HUES6 (cell line): ENCODE data around the gene SEMA4F.

ENCODE experiments used
- H3K27ac ChIP-seq: 2 replicates; pipeline ENCODE4 v1.7.0; 2013; ENCODE audit warnings: low read depth, mild to moderate bottlenecking, low read length, inconsistent platforms
- H3K27me3 ChIP-seq: 2 replicates; pipeline ENCODE4 v1.6.1; 2013; ENCODE audit warnings: low read length; ENCODE audit not compliant: control insufficient read depth, insufficient read depth
- H3K36me3 ChIP-seq: 2 replicates; pipeline ENCODE4 v1.6.1; 2013; ENCODE audit warnings: low read length; ENCODE audit not compliant: control insufficient read depth, insufficient read depth
- H3K4me1 ChIP-seq: 2 replicates; pipeline ENCODE4 v1.6.1; 2013; ENCODE audit warnings: low read length; ENCODE audit not compliant: control insufficient read depth, insufficient read depth
- H3K4me3 ChIP-seq: 2 replicates; pipeline ENCODE4 v1.5.1; 2013; ENCODE audit warnings: low read depth, low read length
- H3K9ac ChIP-seq: one replicate; pipeline ENCODE4 v1.6.1; 2013; ENCODE audit warnings: mild to moderate bottlenecking, low read length
- H3K9me3 ChIP-seq: 2 replicates; pipeline ENCODE4 v1.6.1; 2013; ENCODE audit warnings: low read depth, low read length; ENCODE audit not compliant: control insufficient read depth, insufficient read depth

SEMA4F gene

GRCh38 chr2:74706741-74707140 is 52.7 kb downstream of the SEMA4F start:
- peaks cover under 1% of the 10 kb centered on the region; the same call in 1 of the 2 replicates for H3K4me1 ChIP-seq
- H3K27me3 ChIP-seq = no peaks in the 10 kb centered on the region
- H3K9me3 ChIP-seq = no peaks in the 10 kb centered on the region
- H3K36me3 ChIP-seq = no peaks in the 10 kb centered on the region
- H3K27ac ChIP-seq = no peak overlapping the region
- no peak overlapping the region for H3K9ac ChIP-seq
- no peak overlapping the region for H3K4me3 ChIP-seq

GRCh38 chr2:74707837-74708236 is 53.8 kb downstream of the SEMA4F start:
- H3K4me3 ChIP-seq = no peak overlapping the region
- no peaks in the 10 kb centered on the region for H3K36me3 ChIP-seq
- no peaks in the 10 kb centered on the region for H3K9me3 ChIP-seq
- H3K27me3 ChIP-seq = no peaks in the 10 kb centered on the region
- H3K4me1 ChIP-seq = no peaks in the 10 kb centered on the region
- H3K9ac ChIP-seq = no peak overlapping the region
- no peak overlapping the region for H3K27ac ChIP-seq

- no peaks in the 10 kb centered on the region for H3K27me3 ChIP-seq
- no peak overlapping the region for H3K4me3 ChIP-seq
- H3K9me3 ChIP-seq = no peaks in the 10 kb centered on the region
- H3K9ac ChIP-seq = no peak overlapping the region
- H3K36me3 ChIP-seq = no peaks in the 10 kb centered on the region
- H3K27ac ChIP-seq = no peak overlapping the region
- H3K4me1 ChIP-seq = no peaks in the 10 kb centered on the region
Measured at GRCh38 chr2:74708296-74708695, 54.2 kb downstream of the SEMA4F start.

- Histone ChIP-seq H3K4me3 (no peak overlapping the region), H3K27me3 (no peaks in the 10 kb centered on the region), H3K27ac (no peak overlapping the region), H3K36me3 (no peaks in the 10 kb centered on the region), H3K9ac (no peak overlapping the region), H3K4me1 (no peaks in the 10 kb centered on the region), H3K9me3 (no peaks in the 10 kb centered on the region)
Measured at GRCh38 chr2:74708883-74709282, 54.8 kb downstream of the SEMA4F start.

- Histone ChIP-seq H3K4me3 (no peak overlapping the region), H3K4me1 (no peaks in the 10 kb centered on the region), H3K9me3 (no peaks in the 10 kb centered on the region)
Measured at GRCh38 chr2:74712223-74713053, 58.4 kb downstream of the SEMA4F start.

GRCh38 chr2:74714691-74715080 is 60.6 kb downstream of the SEMA4F start:
- Histone ChIP-seq H3K4me3 (peak overlapping the region; percentile 67), H3K4me1 (no peaks in the 10 kb centered on the region), H3K27me3 (peaks cover 38% of the 10 kb centered on the region), H3K9me3 (no peaks in the 10 kb centered on the region), H3K9ac (no peak overlapping the region), H3K36me3 (no peaks in the 10 kb centered on the region), H3K27ac (no peak overlapping the region)

More at GRCh38 chr2:74712223-74713053, 58.4 kb downstream of the SEMA4F start:
- Histone ChIP-seq H3K27me3 (peaks cover 24% of the 10 kb centered on the region), H3K9ac (no peak overlapping the region), H3K36me3 (no peaks in the 10 kb centered on the region), H3K27ac (no peak overlapping the region)

GRCh38 chr2:74715081-74715791 is 61.2 kb downstream of the SEMA4F start:
- peak overlapping the region; percentile 47 for H3K9ac ChIP-seq
- H3K36me3 ChIP-seq = no peaks in the 10 kb centered on the region
- H3K4me1 ChIP-seq = no peaks in the 10 kb centered on the region
- no peak overlapping the region for H3K27ac ChIP-seq
- H3K9me3 ChIP-seq = no peaks in the 10 kb centered on the region
- H3K4me3 ChIP-seq = peak overlapping the region; percentile 67
- H3K27me3 ChIP-seq = peaks cover 38% of the 10 kb centered on the region

GRCh38 chr2:74715880-74716279 is 61.8 kb downstream of the SEMA4F start:
- no peaks in the 10 kb centered on the region for H3K9me3 ChIP-seq
- no peaks in the 10 kb centered on the region for H3K4me1 ChIP-seq
- H3K27ac ChIP-seq = no peak overlapping the region
- H3K36me3 ChIP-seq = no peaks in the 10 kb centered on the region
- H3K27me3 ChIP-seq = peaks cover 38% of the 10 kb centered on the region
- peak overlapping the region; percentile 67 for H3K4me3 ChIP-seq
- H3K9ac ChIP-seq = peak overlapping the region; percentile 47

- Histone ChIP-seq H3K9ac (no peak overlapping the region), H3K4me3 (no peak overlapping the region), H3K36me3 (no peaks in the 10 kb centered on the region), H3K27me3 (peaks cover 42% of the 10 kb centered on the region), H3K27ac (no peak overlapping the region), H3K9me3 (no peaks in the 10 kb centered on the region), H3K4me1 (no peaks in the 10 kb centered on the region)
Measured at GRCh38 chr2:74719066-74719465, 65.0 kb downstream of the SEMA4F start.

GRCh38 chr2:74721316-74721715 is 67.3 kb downstream of the SEMA4F start:
- H3K4me3 ChIP-seq = no peak overlapping the region
- no peaks in the 10 kb centered on the region for H3K4me1 ChIP-seq
- no peaks in the 10 kb centered on the region for H3K9me3 ChIP-seq
- peaks cover 31% of the 10 kb centered on the region for H3K27me3 ChIP-seq
- no peak overlapping the region for H3K27ac ChIP-seq
- H3K9ac ChIP-seq = no peak overlapping the region
- no peaks in the 10 kb centered on the region for H3K36me3 ChIP-seq

- Histone ChIP-seq H3K36me3 (no peaks in the 10 kb centered on the region), H3K4me3 (no peak overlapping the region), H3K27me3 (peaks cover 5% of the 10 kb centered on the region; the same call in 1 of the 2 replicates), H3K9me3 (no peaks in the 10 kb centered on the region), H3K4me1 (no peaks in the 10 kb centered on the region), H3K27ac (no peak overlapping the region), H3K9ac (no peak overlapping the region)
Measured at GRCh38 chr2:74724496-74724895, 70.4 kb downstream of the SEMA4F start.
